Measurements from ENCODE around the gene DALRD3. TPM values are rescaled to one million over a fixed set of nuclear protein-coding genes. Genes with fewer than 3 reads are reported as not detected.
A peak's percentile ranks its signal among the peaks of the same experiment; 100 is the strongest.

The DALRD3 gene
- total and polyA plus RNA-seq, 2 of the 8 experiments (the other 6 are each of a cell fraction or from before 2014, with no cell fraction given), result 30.4 to 86.5 TPM

DNA sequence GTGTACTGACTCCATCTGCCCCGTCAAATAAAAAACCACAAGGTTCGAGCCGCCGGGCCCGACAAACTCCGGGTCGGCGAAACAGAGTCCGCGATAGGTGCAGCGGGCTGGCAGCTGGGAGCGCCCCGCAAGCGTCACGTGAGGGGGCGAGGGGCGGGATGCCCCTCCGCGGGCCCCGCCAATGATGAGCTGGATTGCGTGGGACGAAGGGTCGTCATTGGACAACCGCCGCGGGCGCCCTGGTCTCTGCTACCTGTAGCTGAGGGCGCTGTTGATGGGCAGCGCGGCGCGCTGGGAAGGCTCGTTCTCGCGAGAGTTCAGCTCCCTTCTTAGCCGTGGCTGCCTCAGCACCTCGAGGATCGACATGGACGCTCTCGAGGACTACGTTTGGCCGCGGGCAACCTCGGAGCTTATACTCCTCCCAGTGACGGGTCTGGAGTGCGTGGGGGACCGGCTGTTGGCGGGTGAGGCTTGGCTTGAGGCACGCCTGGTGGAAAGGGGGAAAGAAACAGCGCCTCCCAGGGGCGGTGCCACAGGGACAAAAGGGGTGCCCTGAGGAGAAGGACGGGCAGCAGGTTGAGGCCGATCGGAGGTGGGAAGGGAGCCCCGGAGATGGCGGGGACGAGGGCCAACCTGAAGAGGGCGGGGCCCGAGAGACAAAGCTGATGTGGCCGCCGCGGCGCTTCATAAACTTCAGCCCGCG, 11.2 kb downstream of the DALRD3 start, which contains the start of gene WDR6 (continued):
- TF ChIP-seq, protein P1, sequence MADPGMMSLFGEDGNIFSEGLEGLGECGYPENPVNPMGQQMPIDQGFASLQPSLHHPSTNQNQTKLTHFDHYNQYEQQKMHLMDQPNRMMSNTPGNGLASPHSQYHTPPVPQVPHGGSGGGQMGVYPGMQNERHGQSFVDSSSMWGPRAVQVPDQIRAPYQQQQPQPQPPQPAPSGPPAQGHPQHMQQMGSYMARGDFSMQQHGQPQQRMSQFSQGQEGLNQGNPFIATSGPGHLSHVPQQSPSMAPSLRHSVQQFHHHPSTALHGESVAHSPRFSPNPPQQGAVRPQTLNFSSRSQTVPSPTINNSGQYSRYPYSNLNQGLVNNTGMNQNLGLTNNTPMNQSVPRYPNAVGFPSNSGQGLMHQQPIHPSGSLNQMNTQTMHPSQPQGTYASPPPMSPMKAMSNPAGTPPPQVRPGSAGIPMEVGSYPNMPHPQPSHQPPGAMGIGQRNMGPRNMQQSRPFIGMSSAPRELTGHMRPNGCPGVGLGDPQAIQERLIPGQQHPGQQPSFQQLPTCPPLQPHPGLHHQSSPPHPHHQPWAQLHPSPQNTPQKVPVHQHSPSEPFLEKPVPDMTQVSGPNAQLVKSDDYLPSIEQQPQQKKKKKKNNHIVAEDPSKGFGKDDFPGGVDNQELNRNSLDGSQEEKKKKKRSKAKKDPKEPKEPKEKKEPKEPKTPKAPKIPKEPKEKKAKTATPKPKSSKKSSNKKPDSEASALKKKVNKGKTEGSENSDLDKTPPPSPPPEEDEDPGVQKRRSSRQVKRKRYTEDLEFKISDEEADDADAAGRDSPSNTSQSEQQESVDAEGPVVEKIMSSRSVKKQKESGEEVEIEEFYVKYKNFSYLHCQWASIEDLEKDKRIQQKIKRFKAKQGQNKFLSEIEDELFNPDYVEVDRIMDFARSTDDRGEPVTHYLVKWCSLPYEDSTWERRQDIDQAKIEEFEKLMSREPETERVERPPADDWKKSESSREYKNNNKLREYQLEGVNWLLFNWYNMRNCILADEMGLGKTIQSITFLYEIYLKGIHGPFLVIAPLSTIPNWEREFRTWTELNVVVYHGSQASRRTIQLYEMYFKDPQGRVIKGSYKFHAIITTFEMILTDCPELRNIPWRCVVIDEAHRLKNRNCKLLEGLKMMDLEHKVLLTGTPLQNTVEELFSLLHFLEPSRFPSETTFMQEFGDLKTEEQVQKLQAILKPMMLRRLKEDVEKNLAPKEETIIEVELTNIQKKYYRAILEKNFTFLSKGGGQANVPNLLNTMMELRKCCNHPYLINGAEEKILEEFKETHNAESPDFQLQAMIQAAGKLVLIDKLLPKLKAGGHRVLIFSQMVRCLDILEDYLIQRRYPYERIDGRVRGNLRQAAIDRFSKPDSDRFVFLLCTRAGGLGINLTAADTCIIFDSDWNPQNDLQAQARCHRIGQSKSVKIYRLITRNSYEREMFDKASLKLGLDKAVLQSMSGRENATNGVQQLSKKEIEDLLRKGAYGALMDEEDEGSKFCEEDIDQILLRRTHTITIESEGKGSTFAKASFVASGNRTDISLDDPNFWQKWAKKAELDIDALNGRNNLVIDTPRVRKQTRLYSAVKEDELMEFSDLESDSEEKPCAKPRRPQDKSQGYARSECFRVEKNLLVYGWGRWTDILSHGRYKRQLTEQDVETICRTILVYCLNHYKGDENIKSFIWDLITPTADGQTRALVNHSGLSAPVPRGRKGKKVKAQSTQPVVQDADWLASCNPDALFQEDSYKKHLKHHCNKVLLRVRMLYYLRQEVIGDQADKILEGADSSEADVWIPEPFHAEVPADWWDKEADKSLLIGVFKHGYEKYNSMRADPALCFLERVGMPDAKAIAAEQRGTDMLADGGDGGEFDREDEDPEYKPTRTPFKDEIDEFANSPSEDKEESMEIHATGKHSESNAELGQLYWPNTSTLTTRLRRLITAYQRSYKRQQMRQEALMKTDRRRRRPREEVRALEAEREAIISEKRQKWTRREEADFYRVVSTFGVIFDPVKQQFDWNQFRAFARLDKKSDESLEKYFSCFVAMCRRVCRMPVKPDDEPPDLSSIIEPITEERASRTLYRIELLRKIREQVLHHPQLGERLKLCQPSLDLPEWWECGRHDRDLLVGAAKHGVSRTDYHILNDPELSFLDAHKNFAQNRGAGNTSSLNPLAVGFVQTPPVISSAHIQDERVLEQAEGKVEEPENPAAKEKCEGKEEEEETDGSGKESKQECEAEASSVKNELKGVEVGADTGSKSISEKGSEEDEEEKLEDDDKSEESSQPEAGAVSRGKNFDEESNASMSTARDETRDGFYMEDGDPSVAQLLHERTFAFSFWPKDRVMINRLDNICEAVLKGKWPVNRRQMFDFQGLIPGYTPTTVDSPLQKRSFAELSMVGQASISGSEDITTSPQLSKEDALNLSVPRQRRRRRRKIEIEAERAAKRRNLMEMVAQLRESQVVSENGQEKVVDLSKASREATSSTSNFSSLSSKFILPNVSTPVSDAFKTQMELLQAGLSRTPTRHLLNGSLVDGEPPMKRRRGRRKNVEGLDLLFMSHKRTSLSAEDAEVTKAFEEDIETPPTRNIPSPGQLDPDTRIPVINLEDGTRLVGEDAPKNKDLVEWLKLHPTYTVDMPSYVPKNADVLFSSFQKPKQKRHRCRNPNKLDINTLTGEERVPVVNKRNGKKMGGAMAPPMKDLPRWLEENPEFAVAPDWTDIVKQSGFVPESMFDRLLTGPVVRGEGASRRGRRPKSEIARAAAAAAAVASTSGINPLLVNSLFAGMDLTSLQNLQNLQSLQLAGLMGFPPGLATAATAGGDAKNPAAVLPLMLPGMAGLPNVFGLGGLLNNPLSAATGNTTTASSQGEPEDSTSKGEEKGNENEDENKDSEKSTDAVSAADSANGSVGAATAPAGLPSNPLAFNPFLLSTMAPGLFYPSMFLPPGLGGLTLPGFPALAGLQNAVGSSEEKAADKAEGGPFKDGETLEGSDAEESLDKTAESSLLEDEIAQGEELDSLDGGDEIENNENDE (IDR thresholded peaks at IDR 0.05; ENCODE audit: insufficient replicate concordance, low read length), result no peak
- TF ChIP-seq GABPA (IDR thresholded peaks at IDR 0.05; ENCODE audit: borderline replicate concordance, insufficient read depth, low read length) (no peak; the same call in 1 of the 2 replicates), ASH2L (IDR thresholded peaks at IDR 0.05; ENCODE audit: low read length) (peak; percentile 84), EGR1 (IDR thresholded peaks at IDR 0.05; ENCODE audit: borderline replicate concordance, low read depth, low read length) (peak; percentile 42; the same call in 1 of the 2 replicates), TAF7 (optimal IDR thresholded peaks at IDR 0.05; ENCODE audit: borderline replicate concordance, low read depth, low read length) (peak; percentile 70), YY1 (IDR thresholded peaks at IDR 0.05; ENCODE audit: low read depth, low read length) (peak; percentile 65; the same call in 1 of the 2 replicates), HDAC2 (IDR thresholded peaks at IDR 0.05; ENCODE audit: borderline replicate concordance in 1 of 2, low read depth in 2 of 2, low read length in 2 of 2) (0 out of 4 replicates have a peak, but pooled peaks of 1 of the 2 experiments have one; percentile 43), CEBPB (IDR thresholded peaks at IDR 0.05; ENCODE audit: low read depth, low read length) (no peak)
